ENCODE data around the gene P2RY12.
A peak's percentile ranks its signal among the peaks of the same experiment; 100 is the strongest.

The P2RY12 gene

GRCh38 chr3:151330899-151331298 is 53.7 kb downstream of the P2RY12 start:
- DNase-seq, result no peak

- no peak for DNase-seq
Measured at GRCh38 chr3:151330379-151330778, 54.2 kb downstream of the P2RY12 start.

- no peak for DNase-seq
Measured at GRCh38 chr3:151329363-151329762, 55.2 kb downstream of the P2RY12 start, which contains the start of gene P2RY13. P2RY13 (minus strand) TSS chr3:151329549; CDS start chr3:151329528, 21 bp downstream.

- DNase-seq, result peak; percentile 16 to 17
Measured at GRCh38 chr3:151328298-151328995, 56.1 kb downstream of the P2RY12 start.

- no peak for DNase-seq
Measured at GRCh38 chr3:151327571-151328198, 56.9 kb downstream of the P2RY12 start.

GRCh38 chr3:151322511-151322910 is 62.0 kb downstream of the P2RY12 start:
- no peak for DNase-seq

GRCh38 chr3:151321526-151321925 is 63.0 kb downstream of the P2RY12 start:
- no peak for DNase-seq

GRCh38 chr3:151320131-151320530 is 64.4 kb downstream of the P2RY12 start:
- no peak for DNase-seq

GRCh38 chr3:151319628-151320027 is 64.9 kb downstream of the P2RY12 start:
- DNase-seq, result no peak

- DNase-seq, result no peak
Measured at GRCh38 chr3:151318991-151319390, 65.6 kb downstream of the P2RY12 start.

- no peak for DNase-seq
Measured at GRCh38 chr3:151318313-151318712, 66.2 kb downstream of the P2RY12 start.

GRCh38 chr3:151316267-151316991 is 68.1 kb downstream of the P2RY12 start, which contains the start of gene GPR87:
GPR87 (minus strand) TSS chr3:151316820; CDS start chr3:151300100, 16,720 bp downstream.
- no peak for DNase-seq

- DNase-seq, result no peak
Measured at GRCh38 chr3:151315846-151316245, 68.7 kb downstream of the P2RY12 start.

GRCh38 chr3:151315136-151315535 is 69.4 kb downstream of the P2RY12 start:
- no peak for DNase-seq

- DNase-seq, result no peak
Measured at GRCh38 chr3:151314593-151314992, 70.0 kb downstream of the P2RY12 start.

GRCh38 chr3:151314137-151314536 is 70.4 kb downstream of the P2RY12 start:
- no peak for DNase-seq

- no peak for DNase-seq
Measured at GRCh38 chr3:151312972-151313371, 71.6 kb downstream of the P2RY12 start.

- no peak for DNase-seq
Measured at GRCh38 chr3:151309566-151309965, 75.0 kb downstream of the P2RY12 start.

- DNase-seq, result no peak
Measured at GRCh38 chr3:151307583-151308488, 76.7 kb downstream of the P2RY12 start.

- DNase-seq, result no peak
Measured at GRCh38 chr3:151307131-151307530, 77.4 kb downstream of the P2RY12 start.

GRCh38 chr3:151306168-151306810 is 78.3 kb downstream of the P2RY12 start:
- no peak for DNase-seq

GRCh38 chr3:151305775-151306151 is 78.8 kb downstream of the P2RY12 start:
- no peak for DNase-seq
